Breast epithelium (tissue), 4 donors: ENCODE data around the gene GLCE. TPM values are rescaled to one million over a fixed set of nuclear protein-coding genes. Genes with fewer than 3 reads are reported as not detected.
"Not testable (repeated sequence)": the region's sequence is repeated elsewhere in the genome, so short reads cannot be mapped to it uniquely, and the experiment has no call there.

Source experiments
- DNase-seq, 2 donors: peaks; one replicate each; pipeline ENCODE4 v3.0.0-alpha.2; 2019; ENCODE audit warnings: low spot score in 2 of 2
- H3K27ac ChIP-seq, 2 donors: fragments of 200-600 bp; sonication (generic) in 1 of 2; one replicate each; pipeline ENCODE4 v1.5.1; 2016 to 2019; ENCODE audit warnings: mild to moderate bottlenecking in 1 of 2
- H3K27me3 ChIP-seq, 2 donors: fragments of 200-600 bp; sonication (generic) in 1 of 2; one replicate each; pipeline versions ENCODE4 v1.5.1 to v1.6.0; 2017 to 2019; ENCODE audit warnings: control low read depth in 1 of 2, mild to moderate bottlenecking in 1 of 2
- H3K36me3 ChIP-seq: fragments of 200-600 bp; one replicate; pipeline ENCODE4 v1.5.1; 2019
- H3K4me1 ChIP-seq, 2 donors: fragments of 200-600 bp; sonication (generic); one replicate each; pipeline ENCODE4 v1.5.1; 2016 to 2019; ENCODE audit warnings: control low read depth in 1 of 2
- H3K4me3 ChIP-seq, 3 donors: fragments of 200-600 bp; sonication (generic); 1 replicate in 2 of 3; 2 replicates in 1 of 3; pipeline ENCODE4 v1.5.1; 2016 to 2019; ENCODE audit warnings: mild to moderate bottlenecking in 3 of 3, moderate library complexity in 2 of 3
- H3K9me3 ChIP-seq, 2 donors: fragments of 200-600 bp; sonication (generic) in 1 of 2; one replicate each; pipeline ENCODE4 v1.5.1; 2016 to 2019; ENCODE audit warnings: control low read depth in 1 of 2
- CTCF ChIP-seq, 3 donors: fragments of 450-650 bp; IDR thresholded peaks; one replicate each; pipeline ENCODE4 v1.5.1; 2016 to 2017; ENCODE audit warnings: antibody characterized with exemption in 3 of 3, mild to moderate bottlenecking in 3 of 3, moderate library complexity in 3 of 3
- POLR2A ChIP-seq: fragments of 450-650 bp; IDR thresholded peaks from one replicate; pipeline ENCODE4 v1.6.1; 2016; ENCODE audit warnings: antibody characterized with exemption, mild to moderate bottlenecking, moderate library complexity
- POLR2AphosphoS5 ChIP-seq, 3 donors: sonication (generic); formaldehyde crosslinking; IDR thresholded peaks; one replicate each; pipeline ENCODE4 v1.6.1; 2017; ENCODE audit warnings: antibody characterized with exemption in 3 of 3
- intact Hi-C: fragments of 100-400 bp; cut with DNase I; formaldehyde crosslinking; loops from one replicate; pipeline ENCODE4 v1.15.1; 2023; ENCODE audit warnings: low total_unique reads
- total RNA-seq, 3 donors: library from RNA; depleted of rRNA; stranded (reverse); fragments of >200 nt; gene quantifications; one replicate each; pipeline ENCODE4 v1.1.0, GENCODE V29; 2016

GLCE gene
- total RNA-seq, 3 donors from 2014 or later = 15.0 to 52.2 (median 28.8) TPM

GRCh38 chr15:69299943-69300588, 139.6 kb downstream of the GLCE start:
- TF ChIP-seq CTCF (IDR thresholded peaks at IDR 0.05) = no peak
- no peak for TF ChIP-seq POLR2A
- no peak for TF ChIP-seq POLR2AphosphoS5 (IDR thresholded peaks at IDR 0.05)
- H3K4me1 ChIP-seq = peaks cover 0 to 4% of the 10 kb centered on the region in 2 donors
- intact Hi-C loops = no loop called here
- no peak for DNase-seq
- H3K9me3 ChIP-seq = no peaks in the 10 kb centered on the region
- H3K27ac ChIP-seq = no peak overlapping the region
- H3K36me3 ChIP-seq = no peaks in the 10 kb centered on the region
- no peak overlapping the region for H3K4me3 ChIP-seq
- no peaks in the 10 kb centered on the region for H3K27me3 ChIP-seq

- intact Hi-C loops, H3K9me3 ChIP-seq, DNase-seq, H3K27me3 ChIP-seq, H3K4me3 ChIP-seq, H3K36me3 ChIP-seq, H3K4me1 ChIP-seq, H3K27ac ChIP-seq: not testable (repeated sequence)
Observed at GRCh38 chr15:69301101-69301500, 140.7 kb downstream of the GLCE start.

GRCh38 chr15:69302087-69302486, 141.7 kb downstream of the GLCE start:
- not testable (repeated sequence) for H3K36me3 ChIP-seq, DNase-seq, H3K27me3 ChIP-seq

GRCh38 chr15:69302929-69303328, 142.5 kb downstream of the GLCE start:
- peaks cover 0 to 4% of the 10 kb centered on the region in 2 donors for H3K4me1 ChIP-seq
- no peaks in the 10 kb centered on the region for H3K27me3 ChIP-seq
- H3K27ac ChIP-seq = no peak overlapping the region
- no peaks in the 10 kb centered on the region for H3K9me3 ChIP-seq
- H3K36me3 ChIP-seq = no peaks in the 10 kb centered on the region
- intact Hi-C loops = no loop called here
- DNase-seq = no peak
- H3K4me3 ChIP-seq = no peak overlapping the region
- no peak for TF ChIP-seq POLR2AphosphoS5 (IDR thresholded peaks at IDR 0.05)
- no peak for TF ChIP-seq CTCF (IDR thresholded peaks at IDR 0.05)
- TF ChIP-seq POLR2A = no peak

More at GRCh38 chr15:69302087-69302486, 141.7 kb downstream of the GLCE start:
- H3K27ac ChIP-seq, H3K4me3 ChIP-seq, H3K4me1 ChIP-seq, H3K9me3 ChIP-seq, intact Hi-C loops: not testable (repeated sequence)

- H3K27ac ChIP-seq = no peak overlapping the region
- H3K4me1 ChIP-seq = peaks cover 0 to 4% of the 10 kb centered on the region in 2 donors
Observed at GRCh38 chr15:69303337-69304181, 143.1 kb downstream of the GLCE start.

More at GRCh38 chr15:69303337-69304181, 143.1 kb downstream of the GLCE start:
- no peaks in the 10 kb centered on the region for H3K36me3 ChIP-seq
- no peak for TF ChIP-seq POLR2AphosphoS5 (IDR thresholded peaks at IDR 0.05)
- TF ChIP-seq POLR2A = no peak
- no peak for TF ChIP-seq CTCF (IDR thresholded peaks at IDR 0.05)
- no peak overlapping the region for H3K4me3 ChIP-seq
- intact Hi-C loops = no loop called here
- H3K9me3 ChIP-seq = no peaks in the 10 kb centered on the region
- DNase-seq = no peak
- no peaks in the 10 kb centered on the region for H3K27me3 ChIP-seq
